Astrocyte (in vitro differentiated cells and primary cell): Measurements from ENCODE around the gene EVA1C. TPM values are rescaled to one million over a fixed set of nuclear protein-coding genes. Genes with fewer than 3 reads are reported as not detected.

Source experiments
- DNase-seq: peaks from one replicate; pipeline ENCODE4 v3.0.0-alpha.2; 2010; ENCODE audit warnings: low read depth
- FAIRE-seq: peaks from 2 replicates; lab custom pipeline; 2011; peaks lifted over from hg19 to GRCh38; lab: Jason Lieb, UNC
- H2AFZ ChIP-seq: 2 replicates; pipeline ENCODE4 v1.6.0; 2012; ENCODE audit warnings: low read depth, low read length, inconsistent platforms
- H3K27ac ChIP-seq: 2 replicates; pipeline ENCODE4 v1.5.1; 2011; ENCODE audit warnings: low read depth, low read length, inconsistent platforms
- H3K27me3 ChIP-seq: 2 replicates; pipeline ENCODE4 v1.6.0; 2011; ENCODE audit warnings: low read length, inconsistent platforms; ENCODE audit not compliant: insufficient read depth
- H3K36me3 ChIP-seq: 2 replicates; pipeline ENCODE4 v1.5.1; 2011; ENCODE audit warnings: low read length, inconsistent platforms; ENCODE audit not compliant: insufficient read depth
- H3K4me1 ChIP-seq: 2 replicates; pipeline ENCODE4 v1.5.1; 2011; ENCODE audit warnings: low read length, inconsistent platforms; ENCODE audit not compliant: insufficient read depth
- H3K4me2 ChIP-seq: 2 replicates; pipeline ENCODE4 v1.6.0; 2012; ENCODE audit warnings: low read length, inconsistent platforms
- H3K4me3 ChIP-seq: 2 replicates; pipeline ENCODE4 v1.5.1; 2011; ENCODE audit warnings: low read depth, mild to moderate bottlenecking, low read length, inconsistent platforms; ENCODE audit not compliant: insufficient read depth
- H3K79me2 ChIP-seq: 2 replicates; pipeline ENCODE4 v1.6.0; 2012; ENCODE audit warnings: mild to moderate bottlenecking, low read length, inconsistent platforms; ENCODE audit not compliant: insufficient read depth
- H3K9ac ChIP-seq: 2 replicates; pipeline ENCODE4 v1.6.0; 2012; ENCODE audit warnings: mild to moderate bottlenecking, low read length, inconsistent platforms
- H3K9me3 ChIP-seq: 2 replicates; pipeline ENCODE4 v1.5.1; 2012; ENCODE audit warnings: low read depth, mild to moderate bottlenecking, low read length, inconsistent platforms; ENCODE audit not compliant: insufficient read depth
- H4K20me1 ChIP-seq: 2 replicates; pipeline ENCODE4 v1.6.0; 2012; ENCODE audit warnings: low read length, inconsistent platforms; ENCODE audit not compliant: insufficient read depth
- H3K27ac Mint-ChIP-seq: one replicate; pipeline ENCODE4 v1.8.0; 2021; ENCODE audit warnings: mild to moderate bottlenecking, mixed read lengths; ENCODE audit not compliant: unreplicated experiment
- H3K27me3 Mint-ChIP-seq: one replicate; pipeline ENCODE4 v1.8.0; 2021; ENCODE audit warnings: low read depth, mixed read lengths; ENCODE audit not compliant: unreplicated experiment
- H3K36me3 Mint-ChIP-seq: one replicate; pipeline ENCODE4 v1.8.0; 2021; ENCODE audit warnings: low read depth, mixed read lengths; ENCODE audit not compliant: unreplicated experiment
- H3K4me1 Mint-ChIP-seq: one replicate; pipeline ENCODE4 v1.8.0; 2021; ENCODE audit warnings: low read depth, mixed read lengths; ENCODE audit not compliant: unreplicated experiment
- H3K4me3 Mint-ChIP-seq: one replicate; pipeline ENCODE4 v1.8.0; 2021; ENCODE audit warnings: mild to moderate bottlenecking, moderate library complexity, mixed read lengths; ENCODE audit not compliant: unreplicated experiment
- H3K9me3 Mint-ChIP-seq: one replicate; pipeline ENCODE4 v1.8.0; 2021; ENCODE audit warnings: mild to moderate bottlenecking, mixed read lengths; ENCODE audit not compliant: unreplicated experiment
- CTCF ChIP-seq: IDR thresholded peaks from 2 replicates; pipeline ENCODE4 v1.5.1; 2011; ENCODE audit warnings: low read depth, mild to moderate bottlenecking, inconsistent platforms, low read length, moderate library complexity; ENCODE audit not compliant: insufficient read depth
- EZH2 ChIP-seq: IDR thresholded peaks from 2 replicates; pipeline ENCODE4 v1.6.1; 2012; ENCODE audit warnings: mild to moderate bottlenecking, low read length, inconsistent platforms; ENCODE audit not compliant: insufficient read depth
- total RNA-seq: library from RNA; stranded (reverse); gene quantifications from 2 replicates; pipeline ENCODE4 v1.2.1, GENCODE V29; 2021

The EVA1C gene
- total RNA-seq, 1 donor from 2014 or later = not detected

- H2AFZ ChIP-seq = no peak overlapping the region
- peaks cover 3% of the 10 kb centered on the region for H3K27me3 Mint-ChIP-seq
- H4K20me1 ChIP-seq = no peaks in the 10 kb centered on the region
- H3K4me2 ChIP-seq = peak overlapping the region; percentile 61
- H3K4me3 ChIP-seq = no peak overlapping the region
- H3K4me1 Mint-ChIP-seq = peaks cover 10% of the 10 kb centered on the region
- H3K27ac Mint-ChIP-seq = peak overlapping the region; percentile 19
- H3K27ac ChIP-seq = peak overlapping the region; percentile 95
- no peak overlapping the region for H3K4me3 Mint-ChIP-seq
- peak overlapping the region; percentile 80 for H3K9ac ChIP-seq
- no peaks in the 10 kb centered on the region for H3K36me3 ChIP-seq
- no peak for TF ChIP-seq EZH2
- TF ChIP-seq CTCF = no peak
- no peaks in the 10 kb centered on the region for H3K79me2 ChIP-seq
- H3K36me3 Mint-ChIP-seq = no peaks in the 10 kb centered on the region
- DNase-seq (peak; percentile 99), FAIRE-seq (no peak)
- peaks cover 41% of the 10 kb centered on the region for H3K4me1 ChIP-seq
- H3K27me3 ChIP-seq = no peaks in the 10 kb centered on the region
- H3K9me3 ChIP-seq = no peaks in the 10 kb centered on the region
- H3K9me3 Mint-ChIP-seq = peaks cover 5% of the 10 kb centered on the region
These were observed 104.5 kb downstream of the EVA1C start for GRCh38 chr21:32516756-32517649.

- no peak overlapping the region for H3K4me3 Mint-ChIP-seq
- Histone ChIP-seq H3K36me3 (no peaks in the 10 kb centered on the region), H3K79me2 (no peaks in the 10 kb centered on the region), H2AFZ (no peak overlapping the region), H3K4me2 (peak overlapping the region; percentile 79), H3K4me1 (peaks cover 62% of the 10 kb centered on the region), H3K27ac (peak overlapping the region; percentile 97), H3K9ac (peak overlapping the region; percentile 80), H4K20me1 (no peaks in the 10 kb centered on the region), H3K27me3 (no peaks in the 10 kb centered on the region), H3K4me3 (no peak overlapping the region), H3K9me3 (no peaks in the 10 kb centered on the region)
- H3K9me3 Mint-ChIP-seq = peaks cover 5% of the 10 kb centered on the region
- peaks cover 21% of the 10 kb centered on the region for H3K4me1 Mint-ChIP-seq
- FAIRE-seq = no peak
- no peaks in the 10 kb centered on the region for H3K36me3 Mint-ChIP-seq
- TF ChIP-seq CTCF (no peak), EZH2 (no peak)
- H3K27me3 Mint-ChIP-seq = peaks cover 3% of the 10 kb centered on the region
- DNase-seq = no peak
- no peak overlapping the region for H3K27ac Mint-ChIP-seq
These were observed 107.7 kb downstream of the EVA1C start for GRCh38 chr21:32519945-32520874.
